SW480 (cell line): ENCODE data around the gene BLVRB.
"Not testable (repeated sequence)": the region's sequence is repeated elsewhere in the genome, so short reads cannot be mapped to it uniquely, and the experiment has no call there.

Experiments
- DNase-seq: peaks from one replicate; pipeline ENCODE4 v3.0.0-alpha.2; 2016; ENCODE audit warnings: low spot score

The BLVRB gene

GRCh38 chr19:40486017-40486416 is 20.5 kb upstream of the BLVRB start:
- DNase-seq = no peak

GRCh38 chr19:40475878-40476644 is 10.5 kb upstream of the BLVRB start:
- DNase-seq = not testable (repeated sequence)

- no peak for DNase-seq
Measured at GRCh38 chr19:40474737-40475136, 9.2 kb upstream of the BLVRB start.

- DNase-seq = no peak
Measured at GRCh38 chr19:40472516-40472915, 7.0 kb upstream of the BLVRB start.

- DNase-seq = no peak
Measured at GRCh38 chr19:40471111-40471510, 5.6 kb upstream of the BLVRB start.

- no peak for DNase-seq
Measured at GRCh38 chr19:40469011-40469410, 3.5 kb upstream of the BLVRB start.

- no peak for DNase-seq
Measured at GRCh38 chr19:40466985-40467734, 1.6 kb upstream of the BLVRB start, which contains the start of gene SPTBN4. TSS of gene SPTBN4 (plus strand) at chr19:40467001. CDS start at chr19:40472622, 5,621 bp downstream.

GRCh38 chr19:40466219-40466984 is 857 bp upstream of the BLVRB start:
- no peak for DNase-seq

- DNase-seq = peak; percentile 92
Measured at GRCh38 chr19:40465025-40465556, 454 bp downstream of the BLVRB start.

- peak; percentile 90 for DNase-seq
Measured at GRCh38 chr19:40464059-40465024, 1.2 kb downstream of the BLVRB start.

- DNase-seq = not testable (repeated sequence)
Measured at GRCh38 chr19:40463587-40464037, 1.9 kb downstream of the BLVRB start.

- no peak for DNase-seq
Measured at GRCh38 chr19:40461669-40462221, 3.8 kb downstream of the BLVRB start.

GRCh38 chr19:40460185-40460584 is 5.4 kb downstream of the BLVRB start:
- no peak for DNase-seq

- no peak for DNase-seq
Measured at GRCh38 chr19:40458597-40458974, 7.0 kb downstream of the BLVRB start.

GRCh38 chr19:40457953-40458596 is 7.5 kb downstream of the BLVRB start:
- DNase-seq = no peak

- no peak for DNase-seq
Measured at GRCh38 chr19:40457048-40457447, 8.5 kb downstream of the BLVRB start.

- peak; percentile 33 for DNase-seq
Measured at GRCh38 chr19:40453943-40454342, 11.6 kb downstream of the BLVRB start.

GRCh38 chr19:40453151-40453735 is 12.3 kb downstream of the BLVRB start:
- no peak for DNase-seq

GRCh38 chr19:40452016-40452415 is 13.5 kb downstream of the BLVRB start:
- DNase-seq = no peak

GRCh38 chr19:40450664-40451063 is 14.9 kb downstream of the BLVRB start:
- no peak for DNase-seq
